ENCODE measurements around the gene RANBP17.

The RANBP17 gene

DNA sequence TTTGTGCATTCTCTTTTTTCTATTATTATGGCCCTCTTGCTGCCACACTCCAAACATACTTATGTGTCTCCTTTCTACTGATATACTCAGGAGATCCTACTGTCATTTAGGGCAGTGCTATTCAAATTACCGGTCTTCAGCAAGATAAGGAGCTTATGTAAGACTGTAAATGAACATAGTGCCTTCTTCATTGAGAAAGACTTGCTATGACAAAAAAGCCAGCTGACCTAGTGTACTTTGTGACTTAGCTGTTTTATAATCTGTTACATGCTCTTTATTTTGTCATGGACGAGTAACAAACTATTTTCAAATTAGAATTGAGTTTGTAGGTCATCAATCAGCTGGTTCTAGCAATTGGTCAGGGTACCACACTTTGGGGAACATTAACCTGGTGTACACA, 32.8 kb downstream of the RANBP17 start:
- TF ChIP-seq EZH2phosphoT487 (IDR thresholded peaks at IDR 0.05; ENCODE audit: low read length) (no peak), EZH2 (optimal IDR thresholded peaks at IDR 0.05; ENCODE audit: low read depth, low read length) (no peak)
- TF ChIP-seq, protein P1, sequence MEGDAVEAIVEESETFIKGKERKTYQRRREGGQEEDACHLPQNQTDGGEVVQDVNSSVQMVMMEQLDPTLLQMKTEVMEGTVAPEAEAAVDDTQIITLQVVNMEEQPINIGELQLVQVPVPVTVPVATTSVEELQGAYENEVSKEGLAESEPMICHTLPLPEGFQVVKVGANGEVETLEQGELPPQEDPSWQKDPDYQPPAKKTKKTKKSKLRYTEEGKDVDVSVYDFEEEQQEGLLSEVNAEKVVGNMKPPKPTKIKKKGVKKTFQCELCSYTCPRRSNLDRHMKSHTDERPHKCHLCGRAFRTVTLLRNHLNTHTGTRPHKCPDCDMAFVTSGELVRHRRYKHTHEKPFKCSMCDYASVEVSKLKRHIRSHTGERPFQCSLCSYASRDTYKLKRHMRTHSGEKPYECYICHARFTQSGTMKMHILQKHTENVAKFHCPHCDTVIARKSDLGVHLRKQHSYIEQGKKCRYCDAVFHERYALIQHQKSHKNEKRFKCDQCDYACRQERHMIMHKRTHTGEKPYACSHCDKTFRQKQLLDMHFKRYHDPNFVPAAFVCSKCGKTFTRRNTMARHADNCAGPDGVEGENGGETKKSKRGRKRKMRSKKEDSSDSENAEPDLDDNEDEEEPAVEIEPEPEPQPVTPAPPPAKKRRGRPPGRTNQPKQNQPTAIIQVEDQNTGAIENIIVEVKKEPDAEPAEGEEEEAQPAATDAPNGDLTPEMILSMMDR (IDR thresholded peaks at IDR 0.05; ENCODE audit: low read length): no peak
- Histone ChIP-seq H3K9me2 (replicated peaks; ENCODE audit: insufficient read depth, low read length) (no peaks in the 10 kb centered on the region), H3K27me3 (replicated peaks; ENCODE audit: insufficient read depth, low read length) (no peaks in the 10 kb centered on the region), H3K4me3 (ENCODE audit: low read length) (no peak overlapping the region), H3K79me2 (ENCODE audit: low read length) (no peaks in the 10 kb centered on the region), H3F3A (ENCODE audit: insufficient read depth, low read length) (no peaks in the 10 kb centered on the region), H4K20me1 (ENCODE audit: insufficient read depth, low read length) (no peaks in the 10 kb centered on the region), H2AFZ (ENCODE audit: low read length) (no peak overlapping the region), H3K9me3 (replicated peaks; ENCODE audit: insufficient read depth, low read length) (no peaks in the 10 kb centered on the region), H3K36me3 (replicated peaks; ENCODE audit: insufficient read depth, low read length) (no peaks in the 10 kb centered on the region), H3K27ac (ENCODE audit: low read length) (no peak overlapping the region), H3K4me2 (ENCODE audit: low read depth, low read length) (no peak overlapping the region), H3K4me1 (ENCODE audit: low read length) (no peaks in the 10 kb centered on the region), H3K9ac (ENCODE audit: low read length) (no peak overlapping the region)
- DNase-seq: no peak

DNA sequence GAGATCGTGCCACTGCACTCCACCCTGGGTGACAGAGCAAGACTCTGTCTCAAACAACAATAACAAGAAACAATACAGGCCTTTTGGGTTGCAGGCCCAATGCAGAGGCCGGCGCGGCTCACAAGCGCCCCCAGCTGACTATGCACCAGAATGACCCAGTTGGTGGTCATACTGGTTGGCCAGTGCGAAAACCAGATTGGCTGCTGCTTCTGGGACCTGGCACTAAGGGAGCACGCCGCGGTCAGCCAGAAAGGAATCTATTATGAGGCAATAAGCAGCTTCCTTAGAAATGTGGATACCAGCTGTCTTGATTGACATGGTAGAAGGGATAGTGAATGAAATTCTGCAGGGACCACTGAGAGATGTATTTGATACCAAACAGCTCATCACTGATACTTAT, 35.0 kb downstream of the RANBP17 start:
- Histone ChIP-seq H3K4me3 (ENCODE audit: low read length) (no peak overlapping the region), H3K9me3 (replicated peaks; ENCODE audit: insufficient read depth, low read length) (no peaks in the 10 kb centered on the region), H3K9me2 (replicated peaks; ENCODE audit: insufficient read depth, low read length) (no peaks in the 10 kb centered on the region), H3K27me3 (replicated peaks; ENCODE audit: insufficient read depth, low read length) (no peaks in the 10 kb centered on the region), H3F3A (ENCODE audit: insufficient read depth, low read length) (no peaks in the 10 kb centered on the region), H3K4me1 (ENCODE audit: low read length) (no peaks in the 10 kb centered on the region), H3K36me3 (replicated peaks; ENCODE audit: insufficient read depth, low read length) (no peaks in the 10 kb centered on the region), H3K79me2 (ENCODE audit: low read length) (no peaks in the 10 kb centered on the region), H4K20me1 (ENCODE audit: insufficient read depth, low read length) (no peaks in the 10 kb centered on the region), H3K4me2 (ENCODE audit: low read depth, low read length) (no peak overlapping the region), H2AFZ (ENCODE audit: low read length) (no peak overlapping the region), H3K9ac (ENCODE audit: low read length) (no peak overlapping the region), H3K27ac (ENCODE audit: low read length) (no peak overlapping the region)
- TF ChIP-seq EZH2 (optimal IDR thresholded peaks at IDR 0.05; ENCODE audit: low read depth, low read length) (no peak), EZH2phosphoT487 (IDR thresholded peaks at IDR 0.05; ENCODE audit: low read length) (no peak)
- TF ChIP-seq, protein P1 (IDR thresholded peaks at IDR 0.05; ENCODE audit: low read length): peak; percentile 69
- peak; percentile 60 for DNase-seq

DNA sequence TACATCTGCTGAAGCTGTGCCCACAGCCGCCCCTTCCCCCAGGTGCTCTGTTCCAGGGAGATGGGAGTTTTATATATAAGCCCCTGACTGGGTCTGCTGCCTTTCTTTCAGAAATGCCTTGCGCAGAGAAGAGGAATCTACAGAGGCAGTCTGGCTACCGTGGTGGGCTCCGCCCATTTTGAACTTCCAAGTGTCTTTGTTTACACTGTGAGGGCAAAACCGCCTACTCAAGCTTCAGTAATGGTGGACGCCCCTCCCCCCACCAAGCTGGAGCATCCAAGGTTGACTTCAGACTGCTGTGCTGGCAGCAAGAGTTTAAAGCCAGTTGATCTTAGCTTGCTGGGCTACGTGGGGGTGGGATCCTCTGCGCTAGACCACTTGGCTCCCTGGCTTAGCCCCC, 41.3 kb downstream of the RANBP17 start:
- no peaks in the 10 kb centered on the region for H3K79me2 ChIP-seq (ENCODE audit: low read length)

More for the DNA sequence above, 41.3 kb downstream of the RANBP17 start:
- Histone ChIP-seq H3K9me3 (replicated peaks; ENCODE audit: insufficient read depth, low read length) (no peaks in the 10 kb centered on the region), H3K9ac (ENCODE audit: low read length) (no peak overlapping the region), H3K4me2 (ENCODE audit: low read depth, low read length) (no peak overlapping the region), H3K27ac (ENCODE audit: low read length) (no peak overlapping the region), H3K36me3 (replicated peaks; ENCODE audit: insufficient read depth, low read length) (no peaks in the 10 kb centered on the region), H3K9me2 (replicated peaks; ENCODE audit: insufficient read depth, low read length) (no peaks in the 10 kb centered on the region), H3F3A (ENCODE audit: insufficient read depth, low read length) (no peaks in the 10 kb centered on the region), H4K20me1 (ENCODE audit: insufficient read depth, low read length) (no peaks in the 10 kb centered on the region), H3K4me1 (ENCODE audit: low read length) (no peaks in the 10 kb centered on the region), H3K27me3 (replicated peaks; ENCODE audit: insufficient read depth, low read length) (no peaks in the 10 kb centered on the region), H2AFZ (ENCODE audit: low read length) (no peak overlapping the region), H3K4me3 (ENCODE audit: low read length) (no peak overlapping the region)
- TF ChIP-seq EZH2 (optimal IDR thresholded peaks at IDR 0.05; ENCODE audit: low read depth, low read length) (no peak), EZH2phosphoT487 (IDR thresholded peaks at IDR 0.05; ENCODE audit: low read length) (no peak)
- TF ChIP-seq, protein P1 (IDR thresholded peaks at IDR 0.05; ENCODE audit: low read length): no peak
- DNase-seq: no peak

Measured in MM.1S (cell line).